Measurements from ENCODE around the gene IQSEC1. TPM values are rescaled to one million over a fixed set of nuclear protein-coding genes. Genes with fewer than 3 reads are reported as not detected.

The IQSEC1 gene
- total RNA-seq, 1 experiment from 2014 or later, result 28.1 TPM

GRCh38 chr3:12998648-12999047 is 74.6 kb downstream of the IQSEC1 start:
- Histone ChIP-seq H4K20me1 (ENCODE audit: insufficient read depth) (no peaks in the 10 kb centered on the region), H3K4me3 (replicated peaks in 1 of 2; ENCODE audit: low read depth in 1 of 2, low read length in 2 of 2) (peak overlapping the region in 1 of 2 experiments; percentile 10; a peak in 2 of 4 replicates), H3K4me2 (ENCODE audit: low read length) (peak overlapping the region; percentile 61), H3K9me3 (ENCODE audit: control insufficient read depth in 1 of 2, insufficient read depth in 1 of 2, low read depth in 1 of 2, low read length in 2 of 2) (no peaks in the 10 kb centered on the region), H2AFZ (ENCODE audit: low read depth, low read length, poor library complexity, severe bottlenecking) (peak overlapping the region; percentile 66), H3K4me1 (ENCODE audit: control insufficient read depth in 1 of 2, insufficient read depth in 2 of 2, low read length in 2 of 2) (peaks cover 14 to 31% of the 10 kb centered on the region in 2 experiments), H3K27me3 (ENCODE audit: insufficient read depth, low read length) (no peaks in the 10 kb centered on the region), H3K36me3 (ENCODE audit: control insufficient read depth in 1 of 2, insufficient read depth in 2 of 2, low read length in 2 of 2) (no peaks in the 10 kb centered on the region), H3K27ac (ENCODE audit: low read depth, low read length) (peak overlapping the region; percentile 29; the same call in 1 of the 2 replicates), H3K79me2 (ENCODE audit: insufficient read depth, low read length) (no peaks in the 10 kb centered on the region), H3K9ac (ENCODE audit: low read length) (peak overlapping the region; percentile 42), H3K9me2 (ENCODE audit: insufficient read depth) (no peaks in the 10 kb centered on the region)
- intact Hi-C loops (cut with micrococcal nuclease), result no loop called here
- POLR2A ChIA-PET, result interaction anchor here (1.0 kb wide), 1 partner anchor 9 kb away, joined by 4 read pairs; no protein-coding TSS in a partner anchor
- TF ChIP-seq REST (IDR thresholded peaks at IDR 0.05; ENCODE audit: low read depth) (no peak), ELF1 (IDR thresholded peaks at IDR 0.05; ENCODE audit: borderline replicate concordance, low read depth) (no peak), JUND (IDR thresholded peaks at IDR 0.05) (no peak), EZH2 (IDR thresholded peaks at IDR 0.05) (no peak), ZNF274 (IDR thresholded peaks at IDR 0.05; ENCODE audit: low read depth, low read length) (no peak), CBX3 (IDR thresholded peaks at IDR 0.05; ENCODE audit: low read depth) (no peak), SP1 (IDR thresholded peaks at IDR 0.05; ENCODE audit: low read depth) (no peak), POLR2A (IDR thresholded peaks at IDR 0.05; ENCODE audit: borderline replicate concordance, extremely low read depth, insufficient read depth, insufficient read length) (no peak), POLR2AphosphoS5 (IDR thresholded peaks at IDR 0.05; ENCODE audit: low read depth, low read length) (no peak), YY1 (IDR thresholded peaks at IDR 0.05; ENCODE audit: extremely low read depth, insufficient replicate concordance, low read depth, low read length) (no peak), CEBPB (IDR thresholded peaks at IDR 0.05; ENCODE audit: low read depth) (no peak), FOSL1 (IDR thresholded peaks at IDR 0.05; ENCODE audit: low read depth) (no peak), EGR1 (IDR thresholded peaks at IDR 0.05; ENCODE audit: low read depth) (no peak), EZH2phosphoT487 (IDR thresholded peaks at IDR 0.05; ENCODE audit: borderline replicate concordance) (no peak), SIN3A (IDR thresholded peaks at IDR 0.05; ENCODE audit: low read depth) (no peak), SRF (IDR thresholded peaks at IDR 0.05; ENCODE audit: low read depth) (no peak), TCF7L2 (IDR thresholded peaks at IDR 0.05; ENCODE audit: borderline replicate concordance, extremely low read depth, insufficient read depth, insufficient read length) (no peak)
- TF ChIP-seq, protein P1, sequence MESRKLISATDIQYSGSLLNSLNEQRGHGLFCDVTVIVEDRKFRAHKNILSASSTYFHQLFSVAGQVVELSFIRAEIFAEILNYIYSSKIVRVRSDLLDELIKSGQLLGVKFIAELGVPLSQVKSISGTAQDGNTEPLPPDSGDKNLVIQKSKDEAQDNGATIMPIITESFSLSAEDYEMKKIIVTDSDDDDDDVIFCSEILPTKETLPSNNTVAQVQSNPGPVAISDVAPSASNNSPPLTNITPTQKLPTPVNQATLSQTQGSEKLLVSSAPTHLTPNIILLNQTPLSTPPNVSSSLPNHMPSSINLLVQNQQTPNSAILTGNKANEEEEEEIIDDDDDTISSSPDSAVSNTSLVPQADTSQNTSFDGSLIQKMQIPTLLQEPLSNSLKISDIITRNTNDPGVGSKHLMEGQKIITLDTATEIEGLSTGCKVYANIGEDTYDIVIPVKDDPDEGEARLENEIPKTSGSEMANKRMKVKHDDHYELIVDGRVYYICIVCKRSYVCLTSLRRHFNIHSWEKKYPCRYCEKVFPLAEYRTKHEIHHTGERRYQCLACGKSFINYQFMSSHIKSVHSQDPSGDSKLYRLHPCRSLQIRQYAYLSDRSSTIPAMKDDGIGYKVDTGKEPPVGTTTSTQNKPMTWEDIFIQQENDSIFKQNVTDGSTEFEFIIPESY (IDR thresholded peaks at IDR 0.05; ENCODE audit: extremely low read depth, insufficient replicate concordance, low read length), result no peak
- TF ChIP-seq, protein P2, sequence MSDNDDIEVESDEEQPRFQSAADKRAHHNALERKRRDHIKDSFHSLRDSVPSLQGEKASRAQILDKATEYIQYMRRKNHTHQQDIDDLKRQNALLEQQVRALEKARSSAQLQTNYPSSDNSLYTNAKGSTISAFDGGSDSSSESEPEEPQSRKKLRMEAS (IDR thresholded peaks at IDR 0.05), result no peak
- CTCF ChIA-PET, result interaction anchor here (1.6 kb wide), 1 partner anchor 14 kb away, joined by 9 read pairs; no protein-coding TSS in a partner anchor
- ATAC-seq, result no peak
- RAD21 ChIA-PET (ENCODE audit: low non-redundant PET in 1 of 2, low total read pairs in 2 of 2, uncharacterized antibody in 2 of 2, unreplicated experiment in 2 of 2), result no interaction called here
- no peak for DNase-seq (ENCODE audit: low read depth, low spot score)
- BruUV-seq (replicated peaks), result no TSS peak
